ENCODE measurements around the gene PHYHD1.

The PHYHD1 gene

DNA sequence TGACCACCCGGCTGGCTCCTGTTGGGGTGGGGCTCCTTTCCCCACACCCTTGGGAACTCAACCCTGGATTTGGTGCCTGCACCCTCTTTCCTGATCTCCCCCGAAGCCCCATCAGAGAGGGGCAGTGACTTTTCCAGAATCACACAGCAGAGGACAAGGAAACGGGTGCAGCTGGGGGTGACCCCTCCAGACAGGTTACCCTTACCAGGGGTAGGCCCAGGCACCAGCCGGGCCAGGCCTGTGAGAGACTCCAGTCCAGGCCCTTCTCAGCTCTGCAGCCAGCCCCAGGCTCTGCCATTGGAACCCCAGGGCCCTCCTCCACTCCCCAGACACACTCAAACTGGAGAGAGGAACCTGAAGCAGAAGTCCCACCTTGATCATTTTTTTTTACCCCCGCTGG lies 19.0 kb upstream of the PHYHD1 start:
- no peak for DNase-seq

DNA sequence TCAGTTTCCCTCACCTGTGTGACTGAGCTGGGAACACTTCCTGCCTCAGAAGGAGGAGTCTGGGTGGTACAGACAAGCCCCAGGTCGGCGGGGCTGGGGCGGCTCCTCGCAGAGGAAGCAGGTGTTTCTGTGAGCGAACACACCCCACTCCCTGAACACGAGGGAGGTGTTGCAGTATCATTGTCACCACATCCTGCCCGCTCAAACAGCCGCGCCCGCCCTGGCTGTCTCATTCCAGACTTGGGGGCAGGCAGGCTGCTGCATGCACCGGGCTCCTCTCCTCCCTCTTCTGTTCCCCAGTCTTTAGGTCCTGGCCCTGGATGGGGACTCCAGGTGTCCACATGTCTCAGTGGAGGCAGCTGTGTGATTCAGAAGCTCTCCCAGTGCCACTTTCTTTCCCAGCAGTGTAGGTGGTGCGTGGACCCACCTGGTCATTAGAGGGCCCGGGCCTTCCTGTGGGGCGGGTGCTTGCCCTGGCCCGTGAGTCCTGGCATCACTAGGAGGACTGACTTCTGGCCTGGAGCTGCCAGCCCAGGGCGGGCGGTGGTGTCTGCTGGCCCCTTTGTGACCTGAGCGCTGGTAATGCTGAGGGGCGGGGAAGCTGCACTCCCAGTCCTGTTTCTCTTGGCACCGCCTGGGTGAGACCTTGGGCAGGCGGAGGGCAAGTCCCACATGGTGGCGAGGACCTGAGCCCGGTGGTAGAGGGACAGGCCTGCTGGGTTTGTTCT lies 18.3 kb upstream of the PHYHD1 start:
- peak; percentile 88 for DNase-seq

DNA sequence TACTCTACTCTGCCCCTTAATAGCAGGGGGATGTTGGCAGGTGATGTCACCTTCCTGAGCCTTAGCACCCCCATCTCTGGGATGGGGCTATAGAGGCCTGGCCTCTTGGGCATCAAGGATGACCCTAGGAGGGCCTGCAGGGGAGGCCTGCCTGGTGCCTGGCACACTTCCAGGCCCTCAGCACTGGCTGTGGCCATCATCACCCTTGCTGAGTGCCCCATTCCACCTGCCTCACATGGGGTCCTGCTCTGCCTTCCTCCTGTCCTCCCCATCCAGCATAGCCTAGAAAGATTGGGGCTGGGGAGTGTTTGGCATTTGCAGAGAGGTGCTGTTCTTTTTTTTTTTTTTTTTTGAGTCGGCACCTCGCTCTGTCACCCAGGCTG lies 17.7 kb upstream of the PHYHD1 start:
- DNase-seq: no peak

DNA sequence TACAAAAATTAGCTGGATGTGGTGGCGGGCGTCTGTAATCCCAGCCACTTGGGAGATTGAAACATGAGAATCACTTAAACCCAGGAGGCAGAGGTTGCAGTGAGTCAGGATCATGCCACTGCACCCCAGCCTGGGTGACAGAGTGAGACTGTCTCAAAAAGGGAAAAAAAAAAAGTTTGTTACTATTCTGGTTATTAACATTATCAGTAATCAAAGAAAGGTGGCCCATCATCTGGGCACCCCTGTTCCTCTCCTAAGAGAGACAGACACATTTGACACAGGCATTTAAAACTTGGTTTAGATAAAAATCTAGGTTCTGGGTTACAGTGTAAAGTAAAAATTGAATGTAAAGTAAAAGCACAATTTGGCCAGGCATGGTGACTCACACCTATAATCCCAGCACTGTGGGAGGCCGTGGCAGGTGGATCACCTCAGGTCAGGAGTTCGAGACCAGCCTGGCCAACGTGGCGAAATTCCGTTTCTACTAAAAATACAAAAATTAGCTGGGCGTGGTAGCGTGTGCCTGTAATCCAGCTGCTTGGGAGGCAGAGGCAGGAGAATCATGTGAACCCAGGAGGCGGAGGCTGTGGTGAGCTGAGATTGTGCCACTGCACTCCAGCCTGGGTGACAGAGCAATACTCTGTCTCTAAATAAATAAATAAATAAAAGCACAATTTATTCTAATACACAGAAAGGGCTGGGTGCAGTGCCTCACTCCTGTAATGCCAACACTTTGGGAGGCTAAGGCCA lies 16.7 kb upstream of the PHYHD1 start:
- DNase-seq: no peak

DNA sequence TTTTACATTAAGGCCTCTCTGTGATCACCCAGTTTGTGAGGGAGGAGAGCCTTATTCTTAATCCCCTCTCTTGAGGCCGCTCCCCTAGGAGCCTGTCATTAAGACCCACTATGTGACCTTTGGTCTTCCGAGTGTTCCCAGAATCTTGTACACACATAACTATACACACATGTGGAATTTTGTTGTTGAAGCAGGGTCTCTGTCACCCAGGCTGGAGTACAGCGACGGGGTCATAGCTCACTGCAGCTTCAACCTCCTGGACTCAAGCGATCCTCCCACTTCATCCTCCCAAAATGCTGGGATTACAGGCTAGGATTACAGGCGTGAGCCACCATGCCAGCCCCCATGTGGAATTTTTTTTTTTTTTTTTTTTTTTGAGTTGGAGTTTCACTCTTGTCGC lies 14.8 kb upstream of the PHYHD1 start:
- no peak for DNase-seq

DNA sequence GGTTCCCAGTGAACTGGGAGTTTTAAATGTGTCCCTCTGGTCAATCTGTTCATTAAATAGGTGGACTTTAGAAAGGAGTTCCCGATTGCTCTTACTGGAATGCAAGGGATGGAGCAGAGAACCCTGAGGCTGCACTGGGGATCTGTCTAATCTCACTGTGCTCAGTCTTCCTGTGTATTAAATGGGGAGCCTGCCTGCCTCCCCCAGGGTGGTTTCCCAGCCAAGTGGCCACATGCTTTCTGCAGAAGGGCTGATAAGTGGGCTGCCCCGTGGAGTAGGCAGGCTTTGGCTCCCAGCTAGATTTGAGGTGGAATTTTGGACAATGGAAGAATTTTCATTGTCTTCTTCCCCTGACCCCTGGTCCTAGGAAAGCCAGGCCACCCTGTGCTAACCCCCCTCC lies 14.0 kb upstream of the PHYHD1 start:
- DNase-seq: no peak

DNA sequence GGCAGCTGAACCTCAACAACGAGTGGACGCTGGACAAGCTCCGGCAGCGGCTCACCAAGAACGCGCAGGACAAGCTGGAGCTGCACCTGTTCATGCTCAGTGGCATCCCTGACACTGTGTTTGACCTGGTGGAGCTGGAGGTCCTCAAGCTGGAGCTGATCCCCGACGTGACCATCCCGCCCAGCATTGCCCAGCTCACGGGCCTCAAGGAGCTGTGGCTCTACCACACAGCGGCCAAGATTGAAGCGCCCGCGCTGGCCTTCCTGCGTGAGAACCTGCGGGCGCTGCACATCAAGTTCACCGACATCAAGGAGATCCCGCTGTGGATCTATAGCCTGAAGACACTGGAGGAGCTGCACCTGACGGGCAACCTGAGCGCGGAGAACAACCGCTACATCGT lies 12.4 kb upstream of the PHYHD1 start:
- DNase-seq: no peak

DNA sequence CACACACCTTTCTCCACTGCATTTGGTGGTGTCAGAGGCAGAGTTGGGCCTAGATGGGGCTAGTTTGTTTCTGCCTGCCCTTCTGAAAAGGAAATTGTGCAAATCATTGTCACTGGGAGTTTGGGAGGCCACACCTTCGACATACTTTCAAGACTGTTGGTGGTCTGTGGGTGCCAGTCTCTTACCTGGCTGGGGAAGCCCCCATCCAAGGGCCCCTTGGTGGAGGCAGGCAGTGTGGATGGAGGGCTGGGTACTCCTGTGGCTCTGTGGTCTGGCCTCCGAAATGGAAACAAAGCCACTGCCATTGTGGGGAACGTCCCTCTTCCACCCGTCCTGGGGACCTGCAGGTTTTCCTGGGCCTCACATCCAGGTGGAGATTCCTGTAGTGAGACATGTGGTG lies 10.9 kb upstream of the PHYHD1 start:
- no peak for DNase-seq

DNA sequence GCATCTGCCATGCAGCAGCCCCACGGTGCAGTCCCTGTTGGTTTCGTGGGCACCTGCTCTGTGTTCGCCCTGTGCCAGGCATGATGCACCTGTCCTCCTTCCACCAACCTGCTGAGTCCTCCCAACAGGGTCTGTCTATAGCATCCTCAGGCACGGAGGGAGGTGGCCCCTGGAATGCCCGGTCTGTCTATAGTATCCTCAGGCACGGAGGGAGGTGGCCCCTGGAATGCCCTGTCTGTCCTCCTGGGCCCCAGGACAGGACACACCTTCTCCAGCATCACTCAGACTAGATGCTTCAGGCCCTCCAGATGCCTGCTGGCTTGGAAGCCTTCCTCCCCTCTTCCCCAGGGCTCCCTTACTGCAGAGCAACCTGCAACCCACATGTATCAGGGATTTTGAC lies 9.9 kb upstream of the PHYHD1 start:
- DNase-seq: no peak

DNA sequence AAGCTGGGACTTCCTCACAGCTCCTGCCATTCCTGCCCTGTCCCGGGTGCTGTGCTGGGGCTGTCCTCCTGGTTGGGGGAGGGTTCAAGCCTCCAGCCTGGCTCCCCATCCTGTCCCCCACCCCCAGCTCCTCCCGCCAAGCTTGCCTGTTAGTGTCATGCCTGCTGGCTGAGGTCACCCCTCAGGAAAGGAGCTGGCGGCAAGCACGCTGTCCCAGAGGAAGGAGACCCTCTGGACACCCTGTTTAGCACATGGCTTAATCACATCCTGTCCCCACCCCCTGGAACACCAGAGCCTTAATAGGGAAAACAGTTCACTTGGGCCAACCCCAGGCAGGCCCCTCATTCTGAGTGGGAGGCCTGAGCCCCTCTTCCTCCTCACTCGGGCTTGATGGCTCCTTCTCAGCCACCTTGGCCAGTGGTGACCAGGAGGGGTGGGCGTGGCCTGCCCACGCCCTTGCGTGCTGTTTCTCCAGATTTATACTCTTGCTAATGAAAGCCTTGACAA lies 9.2 kb upstream of the PHYHD1 start:
- no peak for DNase-seq

DNA sequence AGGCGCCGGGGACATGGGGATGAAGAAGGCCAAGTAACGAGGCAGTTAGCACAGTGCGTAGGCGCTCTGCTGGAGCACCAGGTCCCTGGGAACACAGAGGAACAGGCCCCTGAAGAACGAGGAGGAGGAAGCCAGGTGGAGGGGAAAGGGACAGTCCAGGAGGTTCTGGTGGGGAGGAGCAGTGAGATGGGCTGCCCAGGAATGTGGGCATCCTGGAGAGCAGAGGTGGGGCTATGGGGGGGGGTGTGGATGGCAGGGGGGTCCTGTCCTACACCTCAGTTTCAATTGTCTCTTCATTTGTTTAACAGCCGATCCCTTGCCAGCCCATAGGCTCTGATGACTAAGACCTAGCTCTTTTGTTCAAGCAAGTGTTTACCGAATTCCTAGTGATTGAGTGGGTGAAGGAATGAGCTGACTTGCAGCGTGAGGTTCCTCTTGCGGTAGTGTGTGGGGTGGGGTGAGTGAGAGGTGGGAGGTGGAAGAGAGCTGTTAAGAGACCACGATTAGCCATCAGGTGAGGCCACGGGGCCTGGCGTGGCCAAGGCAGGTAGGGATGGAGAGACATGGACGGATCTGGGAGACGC lies 8.4 kb upstream of the PHYHD1 start:
- DNase-seq: no peak

DNA sequence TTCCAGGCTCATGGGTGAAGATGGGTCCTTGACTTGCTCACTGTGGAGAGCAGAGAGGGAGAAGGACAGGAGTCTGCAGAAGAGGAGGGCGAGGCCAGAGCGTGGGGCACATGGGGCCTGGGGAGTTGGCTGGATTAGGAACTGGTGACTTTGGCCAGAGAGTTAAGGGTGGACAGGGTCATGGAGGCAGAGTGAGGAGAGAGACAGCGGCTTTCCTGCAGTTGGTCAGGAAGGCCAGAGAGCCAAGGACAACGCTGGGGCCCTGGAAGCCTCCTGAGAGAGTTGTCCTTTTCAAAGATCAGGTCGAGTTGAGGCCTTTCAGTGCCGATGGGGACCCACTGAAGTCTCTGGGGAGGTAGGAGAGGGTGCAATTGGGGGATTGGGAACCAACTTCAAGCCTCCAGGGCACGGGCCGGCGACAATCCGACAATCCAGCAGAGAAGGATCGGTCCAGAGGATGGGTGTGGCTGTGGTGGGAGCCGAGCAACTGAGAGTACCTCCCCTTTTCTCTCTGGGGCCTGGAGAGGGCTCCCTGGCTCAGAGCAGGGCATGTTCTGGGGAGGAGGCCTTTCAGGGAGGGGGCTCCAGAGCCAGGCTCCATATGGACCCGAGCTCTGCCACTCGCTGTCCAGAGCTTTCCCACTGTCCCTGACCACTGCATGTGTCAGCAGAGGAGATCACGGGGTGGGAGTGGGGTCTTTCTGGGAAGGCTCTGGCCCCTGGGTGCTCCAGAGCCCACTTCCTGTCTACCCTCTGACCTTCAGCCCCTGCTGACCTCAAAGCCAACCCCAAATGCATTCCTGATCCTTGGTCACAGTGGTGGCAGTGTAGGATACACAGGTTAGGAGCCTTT lies 7.5 kb upstream of the PHYHD1 start:
- no peak for DNase-seq

DNA sequence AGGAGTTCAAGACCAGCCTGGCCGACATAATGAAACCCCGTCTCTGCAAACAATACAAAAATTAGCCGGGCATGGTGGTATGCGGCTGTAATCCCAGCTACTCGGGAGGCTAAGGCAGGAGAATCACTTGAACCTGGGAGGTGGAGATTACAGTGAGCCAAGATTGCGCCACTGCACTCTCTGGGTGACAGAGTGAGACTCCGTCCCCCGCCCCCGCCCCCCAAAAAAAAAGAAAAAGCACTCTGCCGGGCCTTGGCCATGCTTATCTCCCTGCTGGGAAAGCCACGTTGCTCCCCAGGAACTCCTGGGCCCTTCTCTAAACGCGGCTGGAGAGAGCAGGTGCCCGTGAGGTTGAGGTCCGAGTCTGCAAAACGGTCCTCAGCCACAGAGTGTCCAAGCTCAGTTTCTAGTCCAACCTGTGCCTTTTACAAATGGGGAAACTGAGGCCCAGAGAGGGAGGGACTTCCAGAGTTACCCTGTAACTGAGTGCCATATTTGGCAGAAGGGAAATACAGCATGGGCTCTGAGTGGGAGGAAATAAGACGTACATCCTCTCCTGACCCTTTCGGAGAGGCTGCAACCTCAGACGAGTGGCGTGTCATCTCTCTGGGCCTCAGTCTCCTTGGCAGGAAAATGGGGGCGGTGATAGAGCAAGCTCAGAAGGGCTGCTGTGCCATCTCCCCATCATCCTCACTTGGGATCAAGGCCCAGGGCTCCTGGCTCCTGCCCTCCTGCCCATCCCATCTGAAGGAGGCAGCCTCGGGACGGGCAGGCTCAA lies 6.6 kb upstream of the PHYHD1 start:
- no peak for DNase-seq

DNA sequence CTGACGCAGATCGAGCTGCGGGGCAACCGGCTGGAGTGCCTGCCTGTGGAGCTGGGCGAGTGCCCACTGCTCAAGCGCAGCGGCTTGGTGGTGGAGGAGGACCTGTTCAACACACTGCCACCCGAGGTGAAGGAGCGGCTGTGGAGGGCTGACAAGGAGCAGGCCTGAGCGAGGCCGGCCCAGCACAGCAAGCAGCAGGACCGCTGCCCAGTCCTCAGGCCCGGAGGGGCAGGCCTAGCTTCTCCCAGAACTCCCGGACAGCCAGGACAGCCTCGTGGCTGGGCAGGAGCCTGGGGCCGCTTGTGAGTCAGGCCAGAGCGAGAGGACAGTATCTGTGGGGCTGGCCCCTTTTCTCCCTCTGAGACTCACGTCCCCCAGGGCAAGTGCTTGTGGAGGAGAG lies 4.6 kb upstream of the PHYHD1 start:
- DNase-seq: no peak

DNA sequence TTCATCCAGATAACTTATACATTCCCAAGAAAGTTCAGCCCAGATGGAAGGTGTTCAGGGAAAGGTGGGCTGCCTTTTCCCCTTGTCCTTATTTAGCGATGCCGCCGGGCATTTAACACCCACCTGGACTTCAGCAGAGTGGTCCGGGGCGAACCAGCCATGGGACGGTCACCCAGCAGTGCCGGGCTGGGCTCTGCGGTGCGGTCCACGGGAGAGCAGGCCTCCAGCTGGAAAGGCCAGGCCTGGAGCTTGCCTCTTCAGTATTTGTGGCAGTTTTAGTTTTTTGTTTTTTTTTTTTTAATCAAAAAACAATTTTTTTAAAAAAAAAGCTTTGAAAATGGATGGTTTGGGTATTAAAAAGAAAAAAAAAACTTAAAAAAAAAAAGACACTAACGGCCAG lies 4.0 kb upstream of the PHYHD1 start:
- no peak for DNase-seq

DNA sequence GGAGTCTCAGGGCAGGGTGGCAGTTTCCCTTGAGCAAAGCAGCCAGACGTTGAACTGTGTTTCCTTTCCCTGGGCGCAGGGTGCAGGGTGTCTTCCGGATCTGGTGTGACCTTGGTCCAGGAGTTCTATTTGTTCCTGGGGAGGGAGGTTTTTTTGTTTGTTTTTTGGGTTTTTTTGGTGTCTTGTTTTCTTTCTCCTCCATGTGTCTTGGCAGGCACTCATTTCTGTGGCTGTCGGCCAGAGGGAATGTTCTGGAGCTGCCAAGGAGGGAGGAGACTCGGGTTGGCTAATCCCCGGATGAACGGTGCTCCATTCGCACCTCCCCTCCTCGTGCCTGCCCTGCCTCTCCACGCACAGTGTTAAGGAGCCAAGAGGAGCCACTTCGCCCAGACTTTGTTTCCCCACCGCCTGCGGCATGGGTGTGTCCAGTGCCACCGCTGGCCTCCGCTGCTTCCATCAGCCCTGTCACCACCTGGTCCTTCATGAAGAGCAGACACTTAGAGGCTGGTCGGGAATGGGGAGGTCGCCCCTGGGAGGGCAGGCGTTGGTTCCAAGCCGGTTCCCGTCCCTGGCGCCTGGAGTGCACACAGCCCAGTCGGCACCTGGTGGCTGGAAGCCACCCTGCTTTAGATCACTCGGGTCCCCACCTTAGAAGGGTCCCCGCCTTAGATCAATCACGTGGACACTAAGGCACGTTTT lies 3.5 kb upstream of the PHYHD1 start:
- no peak for DNase-seq

DNA sequence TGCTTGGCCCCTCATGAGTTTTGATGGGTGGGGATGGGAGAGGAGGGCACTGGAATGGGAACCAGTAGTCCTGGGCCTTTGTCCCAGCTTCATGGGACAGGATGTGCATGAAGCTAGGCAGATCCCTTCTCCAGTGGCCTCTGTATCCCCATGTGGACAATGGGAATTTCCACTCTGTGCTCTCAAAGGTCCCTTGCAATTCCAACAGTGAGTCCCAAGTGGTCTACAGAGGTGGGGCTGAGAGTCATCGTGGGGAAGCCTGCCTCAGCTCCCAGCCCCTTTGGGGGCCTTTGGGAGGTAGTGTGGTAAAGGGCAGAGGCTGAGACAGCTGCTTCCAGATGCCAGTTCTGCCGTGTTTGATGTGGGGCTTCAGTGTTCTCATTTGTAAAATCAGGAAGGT lies 1.9 kb upstream of the PHYHD1 start:
- DNase-seq: no peak

DNA sequence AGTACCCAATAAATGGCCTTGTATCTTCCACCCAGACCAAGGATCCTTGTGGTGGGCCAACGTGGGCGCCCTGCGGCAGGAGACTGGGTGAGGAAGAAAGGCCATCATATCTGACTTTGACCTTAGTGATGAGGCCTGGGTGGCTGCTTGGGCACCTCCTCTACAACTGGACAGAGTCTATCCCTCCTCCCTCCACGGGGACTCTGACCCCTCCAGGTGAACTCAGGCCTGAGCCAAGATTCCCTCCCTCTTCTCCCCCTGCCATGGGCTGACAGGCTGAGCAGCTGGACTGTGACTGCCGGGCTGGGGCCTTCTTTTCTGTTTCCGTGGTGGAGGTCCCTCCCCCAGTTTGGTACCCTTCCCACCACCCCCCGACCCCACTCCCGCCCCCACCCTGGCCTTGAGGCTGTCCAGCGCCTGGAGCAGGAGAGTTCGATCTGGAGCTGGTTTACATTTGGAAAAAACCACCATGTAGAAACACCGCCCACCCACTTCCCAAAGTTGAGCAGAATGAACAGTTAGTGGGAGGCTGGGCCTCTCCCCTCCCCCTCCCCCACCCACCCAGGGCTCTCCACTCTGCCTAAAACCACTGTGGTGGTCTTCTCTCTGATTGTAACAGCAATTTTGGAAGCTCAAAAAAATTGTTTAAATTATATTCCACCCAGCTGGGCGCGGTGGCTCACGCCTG lies 1.2 kb upstream of the PHYHD1 start:
- no peak for DNase-seq

DNA sequence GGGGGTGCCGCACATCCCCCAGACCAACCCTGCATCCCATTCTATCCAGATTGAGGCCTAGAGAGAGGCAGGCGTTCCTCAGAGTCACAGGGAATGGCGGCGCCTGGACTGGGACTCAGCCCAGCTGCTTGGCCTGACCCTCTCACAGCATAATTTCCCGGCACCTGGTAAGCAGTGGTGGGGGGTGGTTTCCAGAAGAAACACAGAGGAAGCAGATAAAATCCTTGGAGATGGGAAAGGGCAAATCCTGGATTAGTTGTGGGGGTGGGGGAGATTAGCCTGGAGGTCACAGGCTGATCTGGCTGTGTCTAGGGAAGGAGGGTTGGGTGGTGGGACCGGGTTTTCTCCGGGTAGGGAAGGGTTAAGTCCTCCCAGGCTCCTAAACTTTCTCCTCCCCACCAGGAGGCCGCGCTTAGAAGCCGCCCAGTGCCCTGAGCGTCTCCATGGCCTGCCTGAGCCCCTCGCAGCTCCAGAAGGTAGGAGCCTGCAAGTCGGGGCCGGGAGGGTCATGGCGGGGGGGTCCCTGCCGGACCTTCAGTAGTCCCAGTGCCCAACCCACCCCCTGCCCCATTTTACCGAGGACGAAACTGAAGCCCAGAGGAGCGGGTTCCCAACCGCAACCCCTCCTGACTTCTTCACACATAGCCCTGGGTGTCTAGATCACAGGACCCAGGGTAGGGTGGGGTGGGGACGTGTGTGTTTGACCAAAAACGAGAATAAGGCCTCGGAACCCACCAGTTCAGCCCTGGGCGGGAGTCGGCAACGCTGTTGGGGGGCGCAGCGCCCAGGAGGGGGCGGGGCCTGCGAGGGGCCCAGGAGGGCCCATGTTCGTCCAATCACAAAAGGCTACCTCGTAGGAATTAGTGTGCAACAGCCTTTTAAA lies 1.3 kb downstream of the PHYHD1 start:
- no peak for DNase-seq

DNA sequence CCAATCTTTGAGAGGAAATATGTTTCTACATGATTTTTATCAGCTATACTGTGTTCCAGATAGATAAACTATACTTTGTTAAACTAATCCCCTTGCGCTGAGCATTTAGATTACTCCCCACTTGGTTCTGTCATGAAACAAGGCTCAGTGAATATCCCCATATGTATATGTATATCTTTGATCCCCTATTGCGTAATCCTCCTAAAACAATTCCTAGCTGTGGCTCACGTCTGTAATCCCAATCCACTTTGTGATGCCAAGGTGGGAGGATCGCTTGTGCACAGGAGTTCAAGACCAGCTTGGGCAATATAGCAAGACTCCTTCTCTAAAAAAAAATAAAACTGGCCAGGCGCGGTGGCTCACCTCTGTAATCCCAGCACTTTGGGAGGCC lies 2.7 kb downstream of the PHYHD1 start:
- DNase-seq: no peak

Measured in CD4-positive, alpha-beta T cell treated with Interleukin-15 for 1 hour (primary cell).